GM12878 (cell line): Measurements from ENCODE around the gene PLEKHA6. TPM values are rescaled to one million over a fixed set of nuclear protein-coding genes. Genes with fewer than 3 reads are reported as not detected.

Experiments
- ATAC-seq: fragments of 200-7000 bp; cut with Tn5 transposase; 3 replicates; pipeline ENCODE4 v1.9.1; 2020; ENCODE audit warnings: mild to moderate bottlenecking, moderate library complexity
- BruUV-seq: library from RNA; stranded (reverse); fragments of 400-500 nt; replicated peaks from 2 replicates; lab custom pipeline; 2021; lab: Mats Ljungman, UMichigan
- CTCF ChIA-PET: fragments of 300-600 bp; sonication (Branson Sonifier 250); formaldehyde crosslinking; extraction: SDS; loops from one replicate; lab custom pipeline; 2021; ENCODE audit warnings: inconsistent platforms; lab: Yijun Ruan, JAX
- POLR2A ChIA-PET: fragments of 350-600 bp; formaldehyde crosslinking; extraction: SDS; loops from one replicate; lab custom pipeline; 2021; ENCODE audit warnings: inconsistent platforms; lab: Charles Lee
- RAD21 ChIA-PET: fragments of 300-600 bp; sonication (Branson Sonifier 250); formaldehyde crosslinking; loops from one replicate; lab custom pipeline; 2023; ENCODE audit warnings: antibody characterized with exemption; ENCODE audit not compliant: unreplicated experiment; lab: Charles Lee
- SMC1A ChIA-PET: fragments of 300-600 bp; sonication (Branson Sonifier 250); formaldehyde crosslinking; loops from one replicate; lab custom pipeline; 2023; ENCODE audit not compliant: unreplicated experiment, uncharacterized antibody; lab: Charles Lee
- DNase-seq: peaks from one replicate; pipeline ENCODE4 v3.0.0-alpha.2; 2011; ENCODE audit warnings: low read depth, low spot score
- FAIRE-seq: peaks from 3 replicates; lab custom pipeline; 2011; peaks lifted over from hg19 to GRCh38; lab: Jason Lieb, UNC
- H2AFZ ChIP-seq: 2 replicates; pipeline ENCODE4 v1.6.0; 2011; ENCODE audit warnings: low read depth, low read length, control low read depth; ENCODE audit not compliant: control insufficient read depth
- H3K27ac ChIP-seq: 2 replicates; pipeline ENCODE4 v1.5.1; 2011; ENCODE audit warnings: control low read depth; ENCODE audit not compliant: control insufficient read depth, insufficient read depth
- H3K27me3 ChIP-seq, 2 experiments: replicated peaks in 1 of 2; 2 replicates each; pipeline versions ENCODE4 v1.6.0 to v1.6.1; 2011; ENCODE audit warnings: low read length in 1 of 2; ENCODE audit not compliant: control insufficient read depth in 2 of 2, insufficient read depth in 2 of 2
- H3K36me3 ChIP-seq, 2 experiments: 2 replicates each; pipeline ENCODE4 v1.5.1; 2011; ENCODE audit warnings: low read length in 1 of 2; ENCODE audit not compliant: control insufficient read depth in 2 of 2, insufficient read depth in 2 of 2
- H3K4me1 ChIP-seq: 2 replicates; pipeline ENCODE4 v1.6.1; 2011; ENCODE audit warnings: mild to moderate bottlenecking, low read length, moderate library complexity, mixed read lengths; ENCODE audit not compliant: control insufficient read depth, insufficient read depth
- H3K4me2 ChIP-seq: 2 replicates; pipeline ENCODE4 v1.6.0; 2011; ENCODE audit warnings: control low read depth; ENCODE audit not compliant: control insufficient read depth, insufficient read depth
- H3K4me3 ChIP-seq: fragments of 200-600 bp; sonication (generic); 2 replicates; pipeline ENCODE4 v1.5.1; 2016
- H3K79me2 ChIP-seq: 2 replicates; pipeline ENCODE4 v1.6.0; 2011; ENCODE audit warnings: low read length; ENCODE audit not compliant: control insufficient read depth, insufficient read depth
- H3K9ac ChIP-seq: 2 replicates; pipeline ENCODE4 v1.8.0; 2011; ENCODE audit warnings: low read length, control low read depth, mixed read lengths; ENCODE audit not compliant: control insufficient read depth, insufficient read depth
- H3K9me3 ChIP-seq: replicated peaks from 3 replicates; pipeline ENCODE4 v1.5.1; 2011; ENCODE audit warnings: mild to moderate bottlenecking, low read length; ENCODE audit not compliant: control insufficient read depth, insufficient read depth
- H4K20me1 ChIP-seq: 2 replicates; pipeline ENCODE4 v1.6.0; 2011; ENCODE audit not compliant: control insufficient read depth, insufficient read depth
- CEBPB ChIP-seq, 2 experiments: fragments of 150-350 bp in 1 of 2; IDR thresholded peaks; 2 replicates each; pipeline ENCODE4 v1.6.1; 2012 to 2014; ENCODE audit warnings: low read depth in 2 of 2, low read length in 2 of 2, borderline replicate concordance in 1 of 2, inconsistent platforms in 1 of 2
- MXI1 ChIP-seq: fragments of 150-350 bp; IDR thresholded peaks from 2 replicates; pipeline ENCODE4 v1.6.1; 2011; ENCODE audit warnings: low read depth, mild to moderate bottlenecking, inconsistent platforms, low read length, improper control_type of control experiment
- RELA ChIP-seq: fragments of 450-650 bp; IDR thresholded peaks from 2 replicates; pipeline ENCODE4 v1.8.0; 2014; ENCODE audit warnings: borderline replicate concordance; ENCODE audit not compliant: partially characterized antibody
- SKIL ChIP-seq: fragments of 450-650 bp; IDR thresholded peaks from 2 replicates; pipeline ENCODE4 v1.6.1; 2017; ENCODE audit warnings: mild to moderate bottlenecking, low read depth, inconsistent platforms; ENCODE audit not compliant: poor library complexity, severe bottlenecking
- ZNF217 ChIP-seq: fragments of 450-650 bp; IDR thresholded peaks from 2 replicates; pipeline ENCODE4 v1.6.1; 2017; ENCODE audit warnings: antibody characterized with exemption, mild to moderate bottlenecking
- WGBS: methylation state at CpG from one replicate; pipeline ENCODE4 v1.1.6; 2016; ENCODE audit warnings: low lambda C conversion rate; ENCODE audit not compliant: insufficient replicate concordance, insufficient coverage; ENCODE audit errors: missing lambda C conversion rate; 5-methylcytosine and 5-hydroxymethylcytosine counted together
- in situ Hi-C: fragments of 300-500 bp; cut with MboI; formaldehyde crosslinking; loops from 9 replicates; pipeline ENCODE4 v1.14.3; 2018; ENCODE audit warnings: mixed read lengths
- intact Hi-C: fragments of 100-400 bp; cut with micrococcal nuclease; formaldehyde crosslinking; loops from one replicate; pipeline ENCODE4 v1.14.2; 2022; ENCODE audit not compliant: unreplicated experiment
- polyA plus RNA-seq, 11 experiments: library from polyadenylated mRNA; depleted of rRNA in 4 of 11; unstranded in 6 of 11; stranded (reverse) in 5 of 11; fragments of >200 nt; fragmentation: Nextera tagmentation in 4 of 11; fragmentation: Illumina TruSeq in 1 of 11; extraction: Ambion mirVana in 4 of 11; extraction: Trizol in 1 of 11; gene quantifications; 1 replicate in 1 of 11; 2 replicates in 10 of 11; pipeline versions ENCODE4 v1.2.1 to v1.2.3, GENCODE V29; 2011 to 2016; ENCODE audit warnings: inconsistent platforms in 2 of 11, missing spikeins in 2 of 11, low read depth in 1 of 11
- total RNA-seq, 4 experiments: library from RNA; depleted of rRNA in 3 of 4; stranded (reverse); fragments of >200 nt in 3 of 4; fragmentation: Illumina TruSeq in 1 of 4; extraction: Trizol in 1 of 4; gene quantifications; 2 replicates each; pipeline versions ENCODE4 v1.2.1 to v1.2.3, GENCODE V29; 2013 to 2021

PLEKHA6 gene
- total and polyA plus RNA-seq, 10 of the 15 experiments (the other 5 are each of a cell fraction or from before 2014, with no cell fraction given): 0.04 to 0.81 (median 0.19) TPM; not detected in 4

- no peak overlapping the region for H3K9ac ChIP-seq
- CTCF ChIA-PET: interaction anchor here (1.1 kb wide), 1 partner anchor 23 kb away, joined by 3 read pairs; no protein-coding TSS in a partner anchor
- no TSS peak for BruUV-seq
Measured at GRCh38 chr1:204319462-204319861, 40.3 kb downstream of the PLEKHA6 start.

More at GRCh38 chr1:204319462-204319861, 40.3 kb downstream of the PLEKHA6 start:
- Histone ChIP-seq H4K20me1 (no peaks in the 10 kb centered on the region), H3K27me3 (peaks cover 0 to 8% of the 10 kb centered on the region in 2 experiments; a peak in 2 of 4 replicates), H3K4me3 (no peak overlapping the region), H3K27ac (no peak overlapping the region), H3K9me3 (no peaks in the 10 kb centered on the region), H3K4me2 (no peak overlapping the region), H3K4me1 (no peaks in the 10 kb centered on the region), H2AFZ (no peak overlapping the region), H3K79me2 (no peaks in the 10 kb centered on the region), H3K36me3 (no peaks in the 10 kb centered on the region)
- ChIA-PET POLR2A (no interaction called here), RAD21 (no interaction called here), SMC1A (no interaction called here)
- in situ Hi-C loops (no loop called here), intact Hi-C loops (no loop called here)
- FAIRE-seq: no peak
- DNase-seq: no peak
- TF ChIP-seq ZNF217 (no peak), CEBPB (IDR thresholded peaks at IDR 0.05; ENCODE audit: borderline replicate concordance in 1 of 2, low read depth in 2 of 2, low read length in 2 of 2) (no peak), MXI1 (no peak), RELA (no peak), SKIL (no peak)
- 5% methylated on average over 6 of the region's 6 CpGs for WGBS
- no peak for ATAC-seq
